ENCODE results near the gene RABAC1.
"Not testable (repeated sequence)": the region's sequence is repeated elsewhere in the genome, so short reads cannot be mapped to it uniquely, and the experiment has no call there.

RABAC1 gene

GRCh38 chr19:41959056-41960053, at the start of gene RABAC1:
TSS of gene RABAC1 (minus strand) at chr19:41959321. CDS start at chr19:41959292, 29 bp downstream.
- DNase-seq (ENCODE audit: low read depth) = peak; percentile 79

GRCh38 chr19:42006569-42006968, 47.4 kb upstream of the RABAC1 start:
- DNase-seq (ENCODE audit: low read depth) = no peak

- no peak for DNase-seq (ENCODE audit: low read depth)
These were observed 46.4 kb upstream of the RABAC1 start for GRCh38 chr19:42005504-42005903.

GRCh38 chr19:42003506-42004294, 44.6 kb upstream of the RABAC1 start:
- DNase-seq (ENCODE audit: low read depth) = no peak

- no peak for DNase-seq (ENCODE audit: low read depth)
These were observed 40.7 kb upstream of the RABAC1 start for GRCh38 chr19:41999878-42000208.

GRCh38 chr19:41999071-41999877, 40.2 kb upstream of the RABAC1 start:
- DNase-seq (ENCODE audit: low read depth) = no peak

GRCh38 chr19:41998246-41999020, 39.3 kb upstream of the RABAC1 start:
- no peak for DNase-seq (ENCODE audit: low read depth)

- no peak for DNase-seq (ENCODE audit: low read depth)
These were observed 38.7 kb upstream of the RABAC1 start for GRCh38 chr19:41997851-41998229.

GRCh38 chr19:41997121-41997850, 38.2 kb upstream of the RABAC1 start:
- no peak for DNase-seq (ENCODE audit: low read depth)

- DNase-seq (ENCODE audit: low read depth) = no peak
These were observed 37.1 kb upstream of the RABAC1 start for GRCh38 chr19:41995959-41996797.

GRCh38 chr19:41994994-41995958, 36.2 kb upstream of the RABAC1 start:
- DNase-seq (ENCODE audit: low read depth) = no peak

GRCh38 chr19:41994521-41994971, 35.4 kb upstream of the RABAC1 start:
- DNase-seq (ENCODE audit: low read depth) = no peak

- DNase-seq (ENCODE audit: low read depth) = peak; percentile 65
These were observed 34.7 kb upstream of the RABAC1 start, which contains the start of gene ATP1A3 for GRCh38 chr19:41993612-41994483. TSS of gene ATP1A3 (minus strand) at chr19:41994230. CDS start at chr19:41994076, 154 bp downstream.

- DNase-seq (ENCODE audit: low read depth) = not testable (repeated sequence)
These were observed 32.9 kb upstream of the RABAC1 start for GRCh38 chr19:41991925-41992569.

GRCh38 chr19:41991025-41991424, 31.9 kb upstream of the RABAC1 start:
- no peak for DNase-seq (ENCODE audit: low read depth)

GRCh38 chr19:41990615-41991014, 31.5 kb upstream of the RABAC1 start:
- no peak for DNase-seq (ENCODE audit: low read depth)

GRCh38 chr19:41990028-41990427, 30.9 kb upstream of the RABAC1 start:
- no peak for DNase-seq (ENCODE audit: low read depth)

All from stimulated activated CD8-positive, alpha-beta memory T cell treated with anti-CD3 and anti-CD28 coated beads, Interleukin-12 subunit alpha, Interleukin-12 subunit beta, amount 100 ng/mL, for 4 hours (primary cell).